Colon (tissue), 2 donors: ENCODE data around the gene TMIE.

Experiments
- FAIRE-seq: peaks from 2 replicates; lab custom pipeline; 2012; peaks lifted over from hg19 to GRCh38; lab: Jason Lieb, UNC
- donor health status: control.
- donor health status: control.

TMIE gene

DNA sequence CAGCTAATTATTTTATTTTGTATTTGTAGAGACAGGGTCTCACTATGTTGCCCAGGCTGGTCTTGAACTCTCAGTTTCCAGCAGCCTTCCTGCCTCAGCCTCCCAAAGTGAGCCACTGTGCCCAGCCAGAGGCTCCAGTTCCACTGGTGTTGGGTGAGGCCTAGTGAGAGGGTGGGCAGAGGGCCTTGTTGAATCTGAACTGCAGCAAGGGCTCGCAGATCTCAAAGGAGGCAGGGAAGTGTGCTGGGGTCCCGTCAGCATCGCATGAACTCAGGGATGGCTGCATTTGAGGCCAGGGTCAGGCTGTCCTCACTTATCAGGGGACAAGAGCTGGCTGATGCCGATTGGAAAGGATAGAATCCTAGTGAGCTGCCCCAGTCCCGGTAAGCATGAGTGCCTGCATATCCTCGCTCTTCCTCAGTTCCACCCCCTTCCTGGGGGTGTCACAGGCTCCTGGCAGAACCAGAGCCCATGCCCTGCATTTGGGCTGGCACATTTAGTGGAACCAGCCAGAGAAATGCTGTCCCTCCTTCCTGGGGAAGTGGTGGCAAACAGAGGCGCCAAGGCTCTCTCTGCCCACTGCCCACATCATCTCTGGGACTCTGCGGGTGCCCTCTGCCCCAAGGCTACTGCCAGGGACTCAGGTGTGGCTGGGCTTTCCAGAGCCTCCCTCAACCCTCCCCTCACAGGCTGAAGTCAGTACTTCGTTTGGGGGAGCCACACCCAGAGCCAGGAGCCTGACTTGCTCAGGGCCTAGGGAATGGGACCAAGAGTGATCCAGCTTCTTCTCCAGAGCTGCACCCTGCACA is 31.8 kb upstream of the TMIE start:
- no peak for FAIRE-seq

DNA sequence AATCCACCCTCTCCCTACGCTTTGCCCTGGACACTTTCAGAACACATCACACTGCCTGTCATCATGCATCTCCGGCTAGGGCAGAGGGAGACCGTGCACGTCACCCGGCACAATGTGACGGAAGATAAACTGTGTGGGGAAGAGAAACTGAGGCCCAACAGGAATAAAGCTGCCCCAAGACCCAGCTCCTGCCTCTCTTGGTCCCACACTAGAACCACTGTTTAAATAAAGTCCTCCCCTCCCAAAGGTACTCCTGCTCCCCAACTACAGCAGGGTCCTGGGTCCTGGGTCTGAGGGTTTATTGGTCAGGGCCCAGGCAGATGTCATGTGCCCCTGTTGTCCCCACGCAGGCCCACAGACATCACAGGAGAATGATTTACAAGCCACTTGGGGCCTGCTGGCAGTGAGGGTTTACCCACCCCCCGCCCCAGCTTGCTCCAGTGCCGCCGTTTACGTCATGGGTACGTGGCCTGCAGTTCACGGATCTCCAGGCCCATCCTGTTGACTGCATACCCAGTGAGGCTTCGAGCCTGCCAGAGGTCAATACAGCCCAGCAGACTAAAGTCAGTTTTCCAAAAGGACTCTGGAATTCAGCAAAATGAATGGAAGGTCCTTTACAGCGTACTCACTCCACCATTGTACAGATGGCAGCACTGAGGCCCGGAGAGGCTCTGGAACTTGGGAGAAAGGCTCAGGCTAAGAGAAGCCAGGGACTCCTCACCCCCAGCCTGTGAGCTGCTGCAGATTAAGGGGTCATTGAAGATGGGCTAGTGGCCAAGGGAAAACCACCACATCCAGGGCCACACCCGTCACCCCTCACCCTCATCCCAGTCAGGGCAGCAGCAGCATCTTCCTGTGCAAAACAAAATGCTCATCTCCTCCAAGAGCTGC is 30.9 kb upstream of the TMIE start:
- no peak for FAIRE-seq

DNA sequence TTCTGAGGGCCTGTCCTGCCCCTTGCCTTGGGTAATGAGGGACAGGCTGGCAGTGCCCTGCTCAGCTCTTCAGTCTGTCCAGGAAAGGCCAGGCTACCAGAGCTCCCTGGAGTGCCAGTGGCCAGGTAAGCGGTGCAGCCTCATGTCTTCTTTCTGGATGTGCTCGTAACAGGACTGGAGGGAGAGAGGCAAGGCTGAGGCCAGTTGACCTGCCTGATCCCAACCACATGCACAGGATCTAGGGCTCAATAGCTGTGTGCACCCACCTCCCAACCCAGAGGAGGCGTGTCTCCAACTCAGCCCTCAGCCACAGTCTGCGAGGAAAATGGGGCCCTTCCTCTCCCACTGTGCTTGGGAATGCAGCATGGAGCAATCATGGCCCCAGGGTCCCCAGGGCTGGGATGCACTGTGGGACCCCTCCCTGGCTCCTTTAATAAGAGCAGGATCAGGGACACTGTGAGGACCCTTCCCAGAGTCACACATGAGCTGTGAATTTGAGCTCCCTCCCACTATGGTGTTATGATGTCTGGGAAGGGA is 30.2 kb upstream of the TMIE start:
- no peak for FAIRE-seq

DNA sequence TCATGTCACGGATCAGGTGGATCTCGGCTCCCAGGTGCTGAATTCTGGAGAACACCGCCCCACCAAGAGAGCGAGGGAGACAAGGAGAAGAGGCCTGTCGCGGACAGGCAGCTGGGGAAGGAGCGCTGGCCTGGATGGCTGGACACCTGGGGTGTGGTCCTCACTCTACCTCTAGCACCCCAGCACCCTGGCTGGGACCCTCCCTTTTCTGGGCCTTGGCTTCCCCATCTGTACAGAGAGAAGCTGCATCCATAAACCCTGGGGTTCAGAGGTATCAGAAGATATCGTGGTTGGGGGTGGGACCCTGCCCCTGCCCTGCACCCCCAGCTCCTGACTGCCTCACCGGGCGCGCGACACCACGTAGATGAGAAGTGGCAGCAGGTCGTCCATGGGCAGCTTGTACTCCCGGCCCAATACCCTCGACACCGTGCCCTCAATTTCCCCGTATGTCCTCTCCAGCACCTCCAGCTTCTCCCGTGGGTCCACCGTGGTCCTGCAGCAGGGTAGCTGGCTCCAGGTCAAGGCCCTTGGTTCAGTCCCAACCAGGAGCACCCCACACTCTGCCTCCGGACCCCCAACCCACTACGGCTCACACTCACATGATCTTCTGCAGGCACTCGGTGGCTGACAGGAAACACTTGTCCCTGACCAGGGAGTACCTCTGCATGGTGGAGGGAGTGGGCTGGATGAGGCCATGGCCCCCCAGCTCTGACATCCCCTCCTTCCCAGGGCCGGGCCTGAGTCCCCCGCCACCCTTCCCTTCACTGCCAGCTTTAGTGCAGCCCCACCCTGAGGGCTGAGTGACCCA is 29.4 kb upstream of the TMIE start:
- no peak for FAIRE-seq

DNA sequence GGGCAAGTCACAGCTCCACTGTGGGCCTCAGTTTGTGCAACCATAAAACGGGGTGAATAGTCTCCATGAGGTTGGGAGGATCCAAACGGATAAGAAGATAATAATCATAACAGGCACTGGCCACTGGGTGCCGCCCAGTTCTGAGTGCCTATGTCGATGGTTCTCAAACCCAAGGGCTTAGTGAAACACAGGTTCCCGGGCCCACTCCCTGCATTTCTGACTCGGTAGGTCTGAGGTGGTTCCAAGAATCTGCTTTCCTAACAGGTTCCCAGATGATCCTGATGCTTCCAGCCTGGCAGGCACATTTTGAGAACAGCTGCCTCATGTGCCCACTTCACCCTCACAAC is 28.9 kb upstream of the TMIE start:
- FAIRE-seq: no peak

- FAIRE-seq: no peak
Observed at GRCh38 chr3:46673151-46674030, 27.8 kb upstream of the TMIE start.

DNA sequence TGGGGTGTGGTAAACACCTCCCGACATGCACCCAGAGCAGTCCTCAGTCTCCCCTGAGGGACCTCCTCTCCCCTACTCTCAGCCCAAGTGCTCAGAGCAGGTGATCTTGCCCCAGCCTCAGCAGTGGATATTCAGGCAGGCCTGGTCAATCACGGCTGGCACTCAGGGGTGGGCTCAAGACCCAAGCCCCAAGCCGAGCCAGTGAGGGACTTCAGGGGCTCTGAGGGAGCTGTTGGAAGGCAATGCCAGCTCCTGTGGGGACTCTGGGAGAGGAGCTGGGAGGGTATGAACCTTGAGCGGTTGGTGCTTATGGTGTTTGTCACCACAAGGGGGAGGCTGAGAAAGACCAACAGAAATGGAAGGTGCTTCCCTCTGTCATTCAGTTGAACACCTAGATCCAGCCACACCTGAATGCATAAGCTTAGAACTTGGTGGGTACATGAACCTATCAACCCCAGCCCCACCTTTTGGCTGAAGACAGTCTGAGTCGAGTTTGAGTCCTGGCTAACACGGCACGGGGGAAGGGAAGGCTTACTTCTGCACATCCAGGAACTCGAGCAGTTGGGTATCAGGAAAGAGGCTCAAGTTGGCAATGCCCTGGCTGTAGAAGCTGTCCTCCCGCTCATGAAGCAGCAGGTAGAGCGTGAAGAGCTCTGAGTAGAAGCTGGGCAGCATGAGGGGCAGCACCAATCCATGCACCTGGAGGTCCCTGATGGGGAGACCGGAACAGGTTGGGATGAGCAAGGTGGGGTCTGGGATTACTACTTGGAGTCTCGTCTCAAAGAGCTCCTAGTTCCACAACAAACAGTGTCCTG is 27.0 kb upstream of the TMIE start:
- no peak for FAIRE-seq

- FAIRE-seq: no peak
Observed at GRCh38 chr3:46675426-46675825, 25.8 kb upstream of the TMIE start.

- FAIRE-seq: no peak
Observed at GRCh38 chr3:46675843-46676567, 25.2 kb upstream of the TMIE start.

GRCh38 chr3:46676601-46677410 is 24.4 kb upstream of the TMIE start:
- FAIRE-seq: no peak

DNA sequence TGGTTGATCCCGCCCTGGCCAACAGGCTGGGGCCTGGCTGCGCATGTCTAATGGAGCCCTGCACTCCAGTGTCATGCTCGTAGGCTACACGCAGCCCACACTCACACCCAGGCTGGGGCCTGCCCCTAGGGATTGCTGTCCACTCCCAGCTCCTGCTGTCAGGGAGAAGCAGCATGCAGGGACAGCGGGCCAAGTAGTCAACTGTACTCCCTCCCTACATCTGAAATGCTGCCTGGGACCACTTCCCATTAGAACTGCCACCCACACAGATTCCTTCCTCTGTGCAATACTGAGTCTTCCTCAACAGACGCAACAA is 23.8 kb upstream of the TMIE start:
- FAIRE-seq: no peak

DNA sequence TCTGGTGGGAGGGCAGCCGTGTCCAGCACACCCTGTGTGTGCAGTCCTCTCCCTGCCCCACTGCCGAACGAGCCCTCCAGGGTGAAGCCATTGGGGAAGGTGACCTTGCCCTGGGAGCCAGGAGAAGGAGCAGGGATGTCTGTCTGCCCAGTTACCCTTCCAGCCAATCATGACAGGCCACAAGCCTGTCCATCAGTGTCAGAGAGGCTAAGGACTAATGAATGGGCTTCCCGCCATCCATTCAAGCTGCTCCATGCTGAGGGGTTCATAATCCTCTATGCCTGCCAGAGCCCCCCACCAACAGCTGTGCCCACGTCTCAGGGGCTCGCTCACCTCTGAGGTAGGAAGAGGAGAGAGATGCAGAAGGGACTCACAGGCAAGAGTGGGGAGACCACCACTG is 22.9 kb upstream of the TMIE start:
- FAIRE-seq: no peak

- no peak for FAIRE-seq
Observed at GRCh38 chr3:46679681-46680080, 21.5 kb upstream of the TMIE start.

- no peak for FAIRE-seq
Observed at GRCh38 chr3:46680298-46680826, 20.8 kb upstream of the TMIE start.

DNA sequence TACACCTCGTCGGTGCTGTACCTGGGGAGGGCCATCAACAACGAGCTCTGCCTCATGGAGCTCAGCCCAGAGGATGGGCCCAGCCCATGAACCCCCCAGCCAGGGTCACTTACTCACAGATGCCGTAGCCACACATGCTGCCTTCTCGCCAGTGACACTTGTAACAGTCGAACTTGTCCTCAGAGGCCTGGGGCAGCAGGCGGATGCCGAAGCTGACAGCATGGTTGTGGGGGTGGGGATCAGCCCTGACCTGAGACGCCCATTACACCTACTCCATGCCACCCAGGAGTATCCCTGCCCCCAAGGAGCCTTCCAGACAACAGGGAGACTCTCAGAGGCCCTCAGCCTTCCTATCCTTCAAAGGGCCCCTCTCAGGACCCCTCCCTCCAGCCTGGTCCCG is 19.8 kb upstream of the TMIE start:
- FAIRE-seq: no peak

- no peak for FAIRE-seq
Observed at GRCh38 chr3:46681856-46682540, 19.2 kb upstream of the TMIE start.

DNA sequence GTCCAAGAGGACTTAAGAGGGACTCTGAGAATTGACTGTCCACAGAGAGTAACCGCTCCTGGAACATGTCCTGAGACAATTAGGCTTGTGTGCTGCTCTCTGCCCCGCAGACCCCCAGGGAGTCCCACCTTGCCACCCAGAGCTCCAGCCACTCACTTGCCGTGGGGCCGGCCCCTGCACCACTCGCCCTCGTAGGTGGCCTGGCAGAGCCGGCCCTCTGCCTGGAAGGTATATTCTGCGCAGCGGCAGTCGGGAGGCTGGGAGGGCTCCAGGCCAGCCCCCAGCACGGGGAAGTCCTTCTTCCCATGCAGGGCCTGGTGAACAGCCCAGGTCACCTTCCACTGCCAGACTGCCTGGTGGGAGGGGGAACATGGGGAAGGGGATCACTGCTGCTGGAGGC is 18.2 kb upstream of the TMIE start:
- no peak for FAIRE-seq

GRCh38 chr3:46684891-46685290 is 16.3 kb upstream of the TMIE start:
- FAIRE-seq: no peak
